HG02642 (cell line): ENCODE results near the gene SCN2B.

Experiments
- ATAC-seq: cut with Tn5 transposase; IDR thresholded peaks from one replicate; pipeline ENCODE4 v1.9.1; 2021; ENCODE audit warnings: mild to moderate bottlenecking; ENCODE audit not compliant: unreplicated experiment, poor library complexity

Gene SCN2B

GRCh38 chr11:118175993-118176777 lies at the start of gene SCN2B:
SCN2B (minus strand) TSS chr11:118176639; CDS start chr11:118176431, 208 bp downstream.
- no peak for ATAC-seq

GRCh38 chr11:118224511-118225188 lies 48.2 kb upstream of the SCN2B start, which contains the start of gene JAML:
JAML (minus strand) TSS chr11:118225011; CDS start chr11:118214866, 10,145 bp downstream.
- ATAC-seq = peak; percentile 48

GRCh38 chr11:118223992-118224391 lies 47.6 kb upstream of the SCN2B start:
- no peak for ATAC-seq

GRCh38 chr11:118223570-118223969 lies 47.1 kb upstream of the SCN2B start:
- no peak for ATAC-seq

GRCh38 chr11:118222437-118222836 lies 46.0 kb upstream of the SCN2B start:
- ATAC-seq = no peak

GRCh38 chr11:118221419-118221818 lies 45.0 kb upstream of the SCN2B start:
- ATAC-seq = no peak

GRCh38 chr11:118219732-118220131 lies 43.3 kb upstream of the SCN2B start:
- no peak for ATAC-seq

- ATAC-seq = no peak
Observed at GRCh38 chr11:118219244-118219643, 42.8 kb upstream of the SCN2B start.

- ATAC-seq = no peak
Observed at GRCh38 chr11:118217575-118217974, 41.1 kb upstream of the SCN2B start.

GRCh38 chr11:118216621-118217481 lies 40.4 kb upstream of the SCN2B start:
- ATAC-seq = peak; percentile 42

GRCh38 chr11:118215765-118216164 lies 39.3 kb upstream of the SCN2B start:
- no peak for ATAC-seq

- no peak for ATAC-seq
Observed at GRCh38 chr11:118215262-118215661, 38.8 kb upstream of the SCN2B start.

GRCh38 chr11:118214210-118214914 lies 37.9 kb upstream of the SCN2B start:
- ATAC-seq = peak; percentile 36

GRCh38 chr11:118213781-118214180 lies 37.3 kb upstream of the SCN2B start:
- no peak for ATAC-seq

GRCh38 chr11:118213201-118213600 lies 36.8 kb upstream of the SCN2B start:
- no peak for ATAC-seq

GRCh38 chr11:118212781-118213191 lies 36.3 kb upstream of the SCN2B start:
- no peak for ATAC-seq

- no peak for ATAC-seq
Observed at GRCh38 chr11:118212131-118212725, 35.8 kb upstream of the SCN2B start.

GRCh38 chr11:118211006-118211405 lies 34.6 kb upstream of the SCN2B start:
- ATAC-seq = no peak

GRCh38 chr11:118210323-118210722 lies 33.9 kb upstream of the SCN2B start:
- no peak for ATAC-seq

- no peak for ATAC-seq
Observed at GRCh38 chr11:118209033-118209432, 32.6 kb upstream of the SCN2B start.
